Breast epithelium (tissue), 3 donors: ENCODE measurements around the gene PCMT1.

ENCODE experiments used
- POLR2A ChIP-seq: fragments of 450-650 bp; IDR thresholded peaks from one replicate; pipeline ENCODE4 v1.6.1; 2016; ENCODE audit warnings: antibody characterized with exemption, mild to moderate bottlenecking, moderate library complexity
- POLR2AphosphoS5 ChIP-seq, 3 donors: sonication (generic); formaldehyde crosslinking; IDR thresholded peaks; one replicate each; pipeline ENCODE4 v1.6.1; 2017; ENCODE audit warnings: antibody characterized with exemption in 3 of 3
- TF ChIP-seq, protein P1 (sequence below), 3 donors: fragments of 450-650 bp; IDR thresholded peaks; one replicate each; pipeline ENCODE4 v1.5.1; 2016 to 2017; ENCODE audit warnings: antibody characterized with exemption in 3 of 3, mild to moderate bottlenecking in 3 of 3, moderate library complexity in 3 of 3

DNA sequence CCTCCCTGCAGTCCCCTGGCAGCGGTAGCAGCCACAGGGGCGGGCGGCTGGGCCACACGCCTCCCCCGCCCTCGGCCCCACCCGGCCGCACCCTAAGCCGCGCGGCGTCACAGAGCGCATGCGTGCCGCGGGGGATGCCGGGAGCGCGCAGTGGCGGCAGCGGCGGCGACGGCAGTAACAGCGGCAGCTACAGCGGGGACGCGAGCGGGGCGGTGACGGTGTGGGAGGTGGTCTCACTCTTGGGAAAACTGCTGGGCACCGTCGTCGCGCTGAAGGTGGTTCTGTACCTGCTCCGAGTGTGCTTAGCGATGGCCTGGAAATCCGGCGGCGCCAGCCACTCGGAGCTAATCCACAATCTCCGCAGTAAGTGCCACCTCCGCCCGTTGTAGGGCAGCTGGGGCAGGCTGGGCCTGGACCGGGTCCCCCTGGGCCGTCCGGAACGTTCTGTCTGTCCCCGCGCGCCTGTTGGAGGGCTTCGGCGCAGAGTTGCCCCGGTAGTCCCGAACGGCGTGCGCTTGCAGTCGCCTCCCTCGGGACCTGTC lies at the start of gene PCMT1:
- TF ChIP-seq POLR2AphosphoS5 (IDR thresholded peaks at IDR 0.05) (peak; percentile 75 to 86 (median 79)), POLR2A (peak; percentile 21)
- TF ChIP-seq, protein P1, sequence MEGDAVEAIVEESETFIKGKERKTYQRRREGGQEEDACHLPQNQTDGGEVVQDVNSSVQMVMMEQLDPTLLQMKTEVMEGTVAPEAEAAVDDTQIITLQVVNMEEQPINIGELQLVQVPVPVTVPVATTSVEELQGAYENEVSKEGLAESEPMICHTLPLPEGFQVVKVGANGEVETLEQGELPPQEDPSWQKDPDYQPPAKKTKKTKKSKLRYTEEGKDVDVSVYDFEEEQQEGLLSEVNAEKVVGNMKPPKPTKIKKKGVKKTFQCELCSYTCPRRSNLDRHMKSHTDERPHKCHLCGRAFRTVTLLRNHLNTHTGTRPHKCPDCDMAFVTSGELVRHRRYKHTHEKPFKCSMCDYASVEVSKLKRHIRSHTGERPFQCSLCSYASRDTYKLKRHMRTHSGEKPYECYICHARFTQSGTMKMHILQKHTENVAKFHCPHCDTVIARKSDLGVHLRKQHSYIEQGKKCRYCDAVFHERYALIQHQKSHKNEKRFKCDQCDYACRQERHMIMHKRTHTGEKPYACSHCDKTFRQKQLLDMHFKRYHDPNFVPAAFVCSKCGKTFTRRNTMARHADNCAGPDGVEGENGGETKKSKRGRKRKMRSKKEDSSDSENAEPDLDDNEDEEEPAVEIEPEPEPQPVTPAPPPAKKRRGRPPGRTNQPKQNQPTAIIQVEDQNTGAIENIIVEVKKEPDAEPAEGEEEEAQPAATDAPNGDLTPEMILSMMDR (IDR thresholded peaks at IDR 0.05) = no peak
